Adrenal gland (tissue), 19 donors: ENCODE measurements around the gene FAM78A. TPM values are rescaled to one million over a fixed set of nuclear protein-coding genes. Genes with fewer than 3 reads are reported as not detected.

ENCODE experiments used
- DNase-seq, 7 donors: peaks; one replicate each; pipeline ENCODE4 v3.0.0-alpha.2; 2019 to 2020
- H3K27ac ChIP-seq, 5 donors: fragments of 200-600 bp; sonication (generic) in 4 of 5; 1 replicate in 3 of 5; 2 replicates in 2 of 5; pipeline versions ENCODE4 v1.5.1 to v1.8.0; 2016 to 2020; ENCODE audit warnings: mild to moderate bottlenecking in 1 of 5
- H3K27me3 ChIP-seq: fragments of 200-600 bp; 2 replicates; pipeline ENCODE4 v1.8.0; 2021
- H3K36me3 ChIP-seq, 2 donors: fragments of 200-600 bp; replicated peaks in 1 of 2; 1 replicate in 1 of 2; 2 replicates in 1 of 2; pipeline versions ENCODE4 v1.5.1 to v1.8.0; 2018 to 2022
- H3K4me1 ChIP-seq, 2 donors: fragments of 200-600 bp; replicated peaks in 1 of 2; 1 replicate in 1 of 2; 2 replicates in 1 of 2; pipeline versions ENCODE4 v1.5.1 to v1.8.0; 2018 to 2021
- H3K4me3 ChIP-seq, 4 donors: fragments of 200-600 bp; sonication (generic) in 3 of 4; one replicate each; pipeline ENCODE4 v1.5.1; 2016 to 2018
- H3K9me3 ChIP-seq, 3 donors: fragments of 200-600 bp; sonication (generic) in 1 of 3; replicated peaks in 1 of 3; 1 replicate in 2 of 3; 2 replicates in 1 of 3; pipeline versions ENCODE4 v1.5.1 to v1.8.0; 2016 to 2021
- POLR2A ChIP-seq, 2 donors: fragments of 450-650 bp; IDR thresholded peaks; one replicate each; pipeline ENCODE4 v1.6.1; 2017; ENCODE audit warnings: antibody characterized with exemption in 2 of 2, mild to moderate bottlenecking in 2 of 2, moderate library complexity in 1 of 2
- WGBS, 4 donors: extraction: QIAGEN DNeasy Blood & Tissue Kit in 2 of 4; methylation state at CpG; one replicate each; pipeline versions ENCODE4 v1.1.5 to v1.1.7; 2013 to 2017; 5-methylcytosine and 5-hydroxymethylcytosine counted together
- intact Hi-C, 2 donors: fragments of 100-400 bp; cut with DNase I; formaldehyde crosslinking; loops; one replicate each; pipeline versions ENCODE4 v1.14.1 to v1.15.0; 2022 to 2023
- long read RNA-seq, 10 donors: library from polyadenylated mRNA in 3 of 10; unstranded in 2 of 10; stranded (forward) in 1 of 10; transcript quantifications; one replicate each; pipeline ENCODE4 v2.0.0 and lab custom pipeline, GENCODE V29; 2021 to 2026
- polyA plus RNA-seq, 3 donors: library from polyadenylated mRNA; stranded (reverse); fragments of 200-250 nt in 2 of 3; fragments of 350-450 nt in 1 of 3; fragmentation: Illumina TruSeq in 1 of 3; extraction: RNeasy Lipid Tissue Mini Kit (QIAGEN cat#74804) in 1 of 3; gene quantifications; one replicate each; pipeline ENCODE4 v1.2.3, GENCODE V29; 2013 to 2014
- total RNA-seq, 9 donors: library from RNA; depleted of rRNA in 4 of 9; stranded (reverse); fragments of >200 nt in 4 of 9; fragments of 120-200 nt in 1 of 9; fragmentation: NEBNext Ultra II Directional in 1 of 9; extraction: Animal tissue kit (Norgen Biotek cat#: 25700) in 1 of 9; gene quantifications; one replicate each; pipeline versions ENCODE4 v1.1.0 to v1.2.4, GENCODE V29; 2013 to 2023
- TF ChIP-seq, protein P1 (sequence below), 6 experiments: fragments of 450-650 bp in 4 of 6; fragments of 200-600 bp in 2 of 6; sonication (generic) in 1 of 6; IDR thresholded peaks; 1 replicate in 5 of 6; 2 replicates in 1 of 6; pipeline versions ENCODE4 v1.5.1 to v1.8.0; 2016 to 2021; ENCODE audit warnings: antibody characterized with exemption in 6 of 6, mild to moderate bottlenecking in 2 of 6, moderate library complexity in 1 of 6
- donor health status: healthy with polysubstance abuse.
- donor health status: Bipolar disorder and iron deficiency.
- donor health status: DM: yes; HTN: yes; CAD: no.
- donor health status: DM: no; HTN: no; CAD: no.
- donor health status: DM: no; HTN: no; CAD: no.
- donor health status: DM: yes; HTN: yes; CAD: no.

Gene FAM78A, protein sequence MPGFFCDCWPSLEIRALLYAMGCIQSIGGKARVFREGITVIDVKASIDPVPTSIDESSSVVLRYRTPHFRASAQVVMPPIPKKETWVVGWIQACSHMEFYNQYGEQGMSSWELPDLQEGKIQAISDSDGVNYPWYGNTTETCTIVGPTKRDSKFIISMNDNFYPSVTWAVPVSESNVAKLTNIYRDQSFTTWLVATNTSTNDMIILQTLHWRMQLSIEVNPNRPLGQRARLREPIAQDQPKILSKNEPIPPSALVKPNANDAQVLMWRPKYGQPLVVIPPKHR
- total RNA-seq: 10 to 100 TPM in 1 of 9 donors, 1 to 10 TPM in 8; 1.4 to 11.7 (median 6.9) TPM
- polyA plus RNA-seq: 1 to 10 TPM; 1.1 to 6.8 (median 2.2) TPM
- long read RNA-seq, donor 1, partial matches to known transcripts: 0 of 2 reads
- long read RNA-seq, donor 1, other reads (novel, unspliced or antisense): 0 of 2 reads
- long read RNA-seq, donor 2: 0 reads
- long read RNA-seq, donor 3, partial matches to known transcripts: 0 of 1 reads
- long read RNA-seq, donor 3, other reads (novel, unspliced or antisense): 0 of 1 reads
- long read RNA-seq, donor 4: 0 reads
- long read RNA-seq, donor 5, partial matches to known transcripts: 0 of 6 reads
- long read RNA-seq, donor 5, other reads (novel, unspliced or antisense): 3 of 6 reads
- long read RNA-seq, donor 6, partial matches to known transcripts: 0 of 3 reads
- long read RNA-seq, donor 6, other reads (novel, unspliced or antisense): 3 of 3 reads
- long read RNA-seq, donor 7: 0 reads
- long read RNA-seq, donor 8, partial matches to known transcripts: 0 of 2 reads
- long read RNA-seq, donor 8, other reads (novel, unspliced or antisense): 0 of 2 reads
- long read RNA-seq, donor 9, partial matches to known transcripts: 0 of 2 reads
- long read RNA-seq, donor 9, other reads (novel, unspliced or antisense): 0 of 2 reads
- long read RNA-seq, donor 10, partial matches to known transcripts: 0 of 8 reads
- long read RNA-seq, donor 10, other reads (novel, unspliced or antisense): 8 of 8 reads

DNA sequence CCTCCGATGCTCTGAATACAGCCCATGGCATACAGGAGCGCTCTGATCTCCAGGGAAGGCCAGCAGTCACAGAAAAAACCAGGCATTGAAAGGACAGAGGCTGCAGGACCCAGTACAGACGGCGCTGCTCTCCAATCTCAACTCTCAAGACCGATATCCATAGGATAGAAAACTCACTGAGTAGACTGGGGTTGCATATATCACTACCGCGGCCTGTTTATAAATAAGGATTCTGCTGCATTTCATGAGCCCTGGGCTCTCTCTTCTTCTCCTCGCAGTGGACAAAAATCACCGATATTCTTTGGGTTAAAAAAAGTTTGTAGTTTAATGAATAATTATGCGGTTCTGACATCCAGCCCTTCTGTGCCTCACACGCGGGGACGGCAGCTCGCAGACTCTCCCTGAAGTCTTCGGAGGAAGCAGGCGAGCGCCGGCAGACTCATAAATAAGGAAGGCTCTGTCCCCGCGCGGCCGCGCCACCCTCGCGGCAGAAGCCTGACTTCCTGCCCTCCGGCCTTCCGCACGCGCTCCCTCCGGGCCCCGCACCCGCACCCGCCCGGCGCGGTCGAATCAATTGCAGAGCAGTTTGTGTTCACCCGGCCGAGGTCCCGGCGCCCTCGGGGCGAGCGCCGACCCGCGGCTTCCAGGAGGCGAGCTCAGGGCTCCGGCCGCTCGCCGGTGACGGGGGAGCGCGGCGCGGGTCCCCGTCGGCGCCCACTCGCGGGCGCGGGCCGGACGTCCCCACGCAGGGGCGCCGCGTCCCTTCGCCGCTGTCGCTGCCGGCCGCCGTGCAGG, at the start of gene FAM78A:
TSS of gene FAM78A (minus strand) at position 417 of the 795 bp plus-strand sequence. CDS start at position 86, 331 bp downstream.
- Histone ChIP-seq H3K4me1 (peaks cover 0 to 4% of the 10 kb centered on the region in 2 donors), H3K27ac (peak within 1 kb of the TSS in 4 of 5 donors; percentile 15 to 80 (median 60)), H3K9me3 (no peaks in the 10 kb centered on the region), H3K36me3 (no peaks in the 10 kb centered on the region), H3K27me3 (no peaks in the 10 kb centered on the region), H3K4me3 (peak within 1 kb of the TSS in 2 of 4 donors; percentile 15 to 69)
- WGBS, 4 donors: 8 to 45% (median 12%) methylated on average over 8 to 76 of the region's 76 CpGs
- intact Hi-C loops: no loop called here
- no peak for TF ChIP-seq POLR2A (IDR thresholded peaks at IDR 0.05)
- TF ChIP-seq, protein P1, sequence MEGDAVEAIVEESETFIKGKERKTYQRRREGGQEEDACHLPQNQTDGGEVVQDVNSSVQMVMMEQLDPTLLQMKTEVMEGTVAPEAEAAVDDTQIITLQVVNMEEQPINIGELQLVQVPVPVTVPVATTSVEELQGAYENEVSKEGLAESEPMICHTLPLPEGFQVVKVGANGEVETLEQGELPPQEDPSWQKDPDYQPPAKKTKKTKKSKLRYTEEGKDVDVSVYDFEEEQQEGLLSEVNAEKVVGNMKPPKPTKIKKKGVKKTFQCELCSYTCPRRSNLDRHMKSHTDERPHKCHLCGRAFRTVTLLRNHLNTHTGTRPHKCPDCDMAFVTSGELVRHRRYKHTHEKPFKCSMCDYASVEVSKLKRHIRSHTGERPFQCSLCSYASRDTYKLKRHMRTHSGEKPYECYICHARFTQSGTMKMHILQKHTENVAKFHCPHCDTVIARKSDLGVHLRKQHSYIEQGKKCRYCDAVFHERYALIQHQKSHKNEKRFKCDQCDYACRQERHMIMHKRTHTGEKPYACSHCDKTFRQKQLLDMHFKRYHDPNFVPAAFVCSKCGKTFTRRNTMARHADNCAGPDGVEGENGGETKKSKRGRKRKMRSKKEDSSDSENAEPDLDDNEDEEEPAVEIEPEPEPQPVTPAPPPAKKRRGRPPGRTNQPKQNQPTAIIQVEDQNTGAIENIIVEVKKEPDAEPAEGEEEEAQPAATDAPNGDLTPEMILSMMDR (IDR thresholded peaks at IDR 0.05): no peak
- peak in 4 of 7 donors; percentile 52 to 67 (median 56) for DNase-seq

DNA sequence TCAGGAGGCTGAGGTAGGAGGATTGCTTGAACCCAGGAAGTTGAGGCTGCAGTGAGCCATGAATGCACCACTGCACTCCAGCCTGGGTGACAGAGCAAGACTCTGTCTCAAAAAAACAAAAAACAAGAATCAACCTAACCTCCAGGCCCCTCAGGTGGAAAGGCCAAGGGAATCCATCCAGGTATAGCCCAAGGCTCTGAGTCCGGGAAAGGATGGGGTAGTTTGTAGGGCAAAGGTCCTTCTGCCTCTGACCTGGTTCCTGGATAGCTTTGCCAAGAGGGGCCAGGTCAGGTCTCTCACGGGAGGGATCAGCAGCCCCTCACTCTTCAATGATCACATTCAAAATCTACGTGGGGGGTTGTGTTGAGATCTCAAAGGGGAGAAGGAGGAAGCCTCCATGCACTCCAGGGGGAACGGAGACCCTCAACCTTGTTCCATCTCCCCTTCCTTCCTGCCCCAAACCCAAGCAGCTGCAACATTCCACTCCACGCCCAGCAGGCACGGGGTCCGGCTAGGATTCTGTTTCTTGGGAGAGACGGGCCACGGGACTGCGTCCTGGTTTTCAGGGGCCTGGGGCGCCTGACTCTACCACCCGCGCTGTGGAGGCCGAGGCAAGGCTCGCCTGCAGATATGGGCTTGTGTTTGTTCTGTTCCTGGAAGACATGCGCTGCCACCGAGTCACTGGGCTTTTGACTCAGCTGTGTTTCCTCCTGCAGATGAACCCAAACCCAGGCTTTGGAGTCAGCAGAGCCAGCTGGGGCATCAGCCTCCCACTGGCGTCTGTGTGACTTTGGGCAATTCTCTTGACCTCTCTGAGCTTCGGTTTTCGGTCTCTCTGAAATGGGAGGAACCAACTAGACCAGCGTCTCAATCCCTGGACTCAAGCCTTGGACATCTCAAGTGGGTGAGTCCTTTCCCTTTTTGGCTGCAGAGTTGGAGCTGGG, 48.7 kb upstream of the FAM78A start:
- Histone ChIP-seq H3K27me3 (no peaks in the 10 kb centered on the region), H3K27ac (no peak overlapping the region), H3K4me3 (no peak overlapping the region), H3K4me1 (no peaks in the 10 kb centered on the region), H3K9me3 (no peaks in the 10 kb centered on the region), H3K36me3 (no peaks in the 10 kb centered on the region)
- WGBS, 4 donors: 88 to 91% (median 89%) methylated on average over 21 of the region's 21 CpGs
- TF ChIP-seq, protein P1 (IDR thresholded peaks at IDR 0.05): no peak
- no peak for TF ChIP-seq POLR2A (IDR thresholded peaks at IDR 0.05)
- intact Hi-C loops: no loop called here
- no peak for DNase-seq

DNA sequence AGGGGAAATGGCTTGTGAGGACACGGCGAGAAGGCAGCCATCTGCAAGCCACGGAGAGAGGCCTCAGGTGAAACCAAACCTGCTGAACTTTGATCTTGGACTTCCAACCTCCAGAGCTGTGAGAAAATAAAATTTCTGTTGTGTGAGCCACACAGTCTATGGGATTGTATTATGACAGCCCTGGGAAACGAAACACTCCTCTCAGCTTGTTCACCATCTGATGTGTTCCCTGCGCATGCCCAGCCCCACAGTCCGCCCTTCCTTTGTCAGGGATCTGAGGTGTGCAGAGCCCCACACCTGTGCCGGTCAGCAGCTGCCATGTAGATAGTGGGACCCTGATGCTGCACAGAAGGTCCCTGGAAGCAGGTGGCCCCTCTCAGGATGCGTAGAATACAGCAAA, 47.3 kb upstream of the FAM78A start:
- no peaks in the 10 kb centered on the region for H3K9me3 ChIP-seq
- no peak overlapping the region for H3K4me3 ChIP-seq
- H3K4me1 ChIP-seq: no peaks in the 10 kb centered on the region
- intact Hi-C loops: no loop called here
- no peak for DNase-seq
- H3K27ac ChIP-seq: no peak overlapping the region
- 86 to 91% (median 87%) methylated on average over 5 to 8 of the region's 8 CpGs for WGBS, 4 donors
- H3K36me3 ChIP-seq: no peaks in the 10 kb centered on the region
- H3K27me3 ChIP-seq: no peaks in the 10 kb centered on the region
- TF ChIP-seq, protein P1 (IDR thresholded peaks at IDR 0.05): no peak
- TF ChIP-seq POLR2A (IDR thresholded peaks at IDR 0.05): no peak
